GM21786 (cell line): ENCODE data around the gene MTA1.

Experiments
- ATAC-seq: cut with Tn5 transposase; IDR thresholded peaks from one replicate; pipeline ENCODE4 v1.9.1; 2021; ENCODE audit not compliant: unreplicated experiment

The MTA1 gene

DNA sequence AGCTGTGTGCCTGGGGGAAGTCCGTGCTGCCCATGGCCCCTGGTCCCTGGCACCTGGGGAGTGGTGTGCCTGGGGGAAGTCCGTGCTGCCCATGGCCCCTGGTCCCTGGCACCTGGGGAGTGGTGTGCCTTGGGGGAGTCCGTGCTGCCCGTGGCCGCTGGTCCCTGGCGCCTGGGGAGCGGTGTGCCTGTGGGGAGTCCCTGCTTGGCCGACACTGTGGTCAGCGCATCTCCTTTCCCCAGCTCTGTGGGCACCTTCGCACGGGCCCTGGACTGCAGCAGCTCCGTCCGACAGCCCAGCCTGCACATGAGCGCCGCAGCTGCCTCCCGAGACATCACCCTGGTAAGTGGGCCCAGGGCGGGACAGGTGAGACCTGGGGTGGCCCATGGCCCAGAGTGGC lies 40.5 kb downstream of the MTA1 start:
- ATAC-seq, result no peak

DNA sequence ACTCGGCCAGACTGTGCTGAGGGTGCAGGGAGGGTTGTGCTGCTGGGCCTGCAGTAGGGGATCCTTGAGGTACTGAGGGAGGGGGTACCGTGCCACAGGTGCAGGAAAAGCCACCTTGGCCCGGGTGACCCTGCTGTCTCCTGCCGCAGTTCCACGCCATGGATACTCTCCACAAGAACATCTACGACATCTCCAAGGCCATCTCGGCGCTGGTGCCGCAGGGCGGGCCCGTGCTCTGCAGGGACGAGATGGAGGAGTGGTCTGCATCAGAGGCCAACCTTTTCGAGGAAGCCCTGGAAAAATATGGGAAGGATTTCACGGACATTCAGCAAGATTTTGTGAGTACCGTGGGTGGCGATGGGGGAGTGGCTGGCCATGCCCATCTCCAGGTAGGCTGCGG lies 41.0 kb downstream of the MTA1 start:
- ATAC-seq, result no peak

DNA sequence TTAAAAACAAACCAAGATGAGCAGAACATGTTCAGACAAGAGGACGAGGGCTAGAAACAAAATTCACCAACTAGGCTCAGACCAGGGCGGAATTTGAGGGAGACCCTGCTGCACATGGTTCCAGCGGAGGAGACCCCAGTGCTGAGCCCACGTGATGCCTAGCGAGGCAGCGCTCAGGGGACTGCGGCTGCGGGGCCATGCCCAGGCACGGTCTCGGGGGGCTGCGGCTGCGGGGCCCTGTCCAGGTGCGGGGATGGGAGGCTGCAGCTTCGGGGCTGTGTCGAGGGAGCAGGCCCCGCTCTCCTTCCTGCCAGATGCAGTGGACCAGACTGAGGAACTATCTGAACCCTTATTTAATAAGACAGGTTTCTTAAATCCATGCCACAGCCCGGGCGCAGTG lies 42.3 kb downstream of the MTA1 start:
- no peak for ATAC-seq

DNA sequence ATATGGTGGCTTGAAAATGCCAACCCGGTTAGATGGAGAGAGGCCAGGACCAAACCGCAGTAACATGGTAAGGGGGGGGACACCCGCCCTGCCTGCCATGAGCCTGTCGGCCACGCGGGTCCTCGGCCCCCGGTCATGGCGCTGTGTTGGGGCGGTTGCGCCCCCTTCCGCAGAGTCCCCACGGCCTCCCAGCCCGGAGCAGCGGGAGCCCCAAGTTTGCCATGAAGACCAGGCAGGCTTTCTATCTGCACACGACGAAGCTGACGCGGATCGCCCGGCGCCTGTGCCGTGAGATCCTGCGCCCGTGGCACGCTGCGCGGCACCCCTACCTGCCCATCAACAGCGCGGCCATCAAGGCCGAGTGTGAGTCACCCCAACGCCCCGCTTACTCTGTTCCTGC lies 44.9 kb downstream of the MTA1 start:
- ATAC-seq, result no peak

DNA sequence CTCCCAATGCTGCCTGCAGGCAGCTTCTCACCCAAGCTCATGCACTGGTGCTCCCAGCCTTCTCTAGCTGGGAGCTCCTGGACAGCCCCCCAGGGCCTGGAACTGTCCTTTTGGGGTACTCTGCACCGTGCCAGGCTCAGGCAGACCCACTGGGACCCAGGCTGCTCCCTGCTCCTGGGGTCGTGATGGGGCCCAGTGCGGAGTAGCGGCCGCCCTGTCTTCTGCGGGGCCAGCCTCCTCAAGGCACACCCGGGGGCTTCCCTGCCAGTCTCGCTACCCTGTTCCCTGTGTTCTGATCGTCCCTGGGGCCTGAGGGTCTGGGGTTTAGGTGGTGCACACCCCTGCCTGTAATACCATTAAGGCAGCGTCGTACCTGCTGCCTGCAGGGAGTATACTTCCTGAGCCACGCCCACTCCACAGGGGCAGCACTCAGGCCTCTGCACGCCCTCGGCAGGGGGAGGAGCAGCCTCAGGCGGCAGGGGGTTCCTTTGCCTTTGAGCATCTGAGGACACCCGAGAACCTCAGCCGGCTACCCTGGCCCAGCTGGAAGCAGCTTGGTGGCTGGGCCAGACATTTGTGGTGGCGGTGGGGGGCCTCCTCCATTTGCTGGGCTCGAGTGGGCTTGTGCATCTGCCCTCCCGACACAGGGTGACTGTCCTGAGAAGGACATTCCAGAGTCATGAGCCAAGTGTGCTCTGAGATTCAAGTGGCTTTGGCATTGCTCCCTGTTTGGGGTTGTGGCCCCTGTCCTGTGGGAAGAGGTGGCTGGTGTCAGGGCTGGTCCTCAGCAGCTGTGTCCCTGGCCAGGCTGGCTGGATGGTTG lies 45.8 kb downstream of the MTA1 start:
- no peak for ATAC-seq

DNA sequence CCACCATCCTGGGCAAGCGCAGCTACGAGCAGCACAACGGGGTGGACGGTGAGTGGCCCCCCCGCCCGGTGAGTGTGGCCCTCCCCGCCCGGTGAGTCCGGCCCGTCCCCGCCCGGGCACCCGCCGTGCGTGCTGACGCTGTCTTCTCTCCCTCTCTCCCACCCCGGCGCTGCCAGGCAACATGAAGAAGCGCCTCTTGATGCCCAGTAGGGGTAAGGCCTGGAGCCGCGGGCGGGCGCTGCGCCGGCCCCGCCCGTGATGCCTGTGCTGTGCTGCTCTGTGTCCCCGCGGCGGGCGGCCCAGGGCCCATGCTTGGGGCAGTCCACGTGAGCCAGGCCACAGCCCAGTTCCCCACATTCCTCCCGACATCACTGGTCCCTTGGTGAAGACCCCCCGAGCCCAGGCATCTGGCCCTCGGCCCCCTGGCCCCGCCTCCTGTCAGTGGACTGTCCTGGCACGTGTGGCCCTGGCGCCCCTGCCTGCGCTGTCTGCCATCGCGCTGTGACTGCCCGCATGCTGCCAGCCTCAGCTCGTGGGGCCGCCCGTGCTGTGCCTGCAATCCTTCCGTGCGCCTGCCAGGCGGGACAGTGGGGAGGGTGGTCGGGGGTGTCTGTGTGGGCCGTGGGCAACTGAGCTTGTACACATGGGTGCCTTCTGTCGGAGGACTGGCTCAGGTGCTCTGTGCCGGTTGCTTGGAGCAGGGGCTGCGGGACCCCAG lies 47.1 kb downstream of the MTA1 start:
- no peak for ATAC-seq

DNA sequence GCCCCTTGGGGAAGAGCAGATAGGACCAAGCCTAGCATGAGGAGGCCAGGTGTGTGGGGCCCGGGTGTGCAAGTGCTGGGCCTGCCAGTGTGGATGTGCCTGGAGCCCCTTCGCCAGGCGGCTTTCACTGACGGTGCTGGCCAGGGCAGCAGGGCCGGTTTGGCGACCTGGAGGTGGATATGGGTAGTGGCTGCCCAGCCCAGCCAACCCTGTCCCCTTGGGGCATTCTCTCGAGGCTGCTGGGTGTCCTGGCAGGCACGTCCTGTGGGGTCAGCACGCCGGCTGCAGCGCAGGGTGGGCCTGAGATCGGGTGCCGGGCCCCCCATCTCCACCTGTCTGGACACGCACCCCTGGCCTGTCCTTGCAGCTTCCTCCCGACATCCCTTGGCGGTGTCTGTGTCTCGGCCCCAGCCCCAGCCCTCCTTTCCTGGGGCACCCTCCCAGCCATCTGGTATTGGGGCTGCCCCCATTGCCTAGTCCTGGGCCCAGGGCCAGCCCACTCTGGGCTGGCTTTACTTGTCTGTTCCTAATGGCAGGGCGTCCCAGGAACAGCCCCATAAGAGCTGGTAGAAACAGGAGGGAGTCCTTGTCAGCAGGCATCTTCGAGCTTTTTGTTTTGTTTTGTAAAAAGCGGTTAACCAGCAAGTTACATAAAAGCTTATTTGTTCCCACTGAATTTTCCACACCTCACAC lies 47.8 kb downstream of the MTA1 start:
- ATAC-seq, result no peak

DNA sequence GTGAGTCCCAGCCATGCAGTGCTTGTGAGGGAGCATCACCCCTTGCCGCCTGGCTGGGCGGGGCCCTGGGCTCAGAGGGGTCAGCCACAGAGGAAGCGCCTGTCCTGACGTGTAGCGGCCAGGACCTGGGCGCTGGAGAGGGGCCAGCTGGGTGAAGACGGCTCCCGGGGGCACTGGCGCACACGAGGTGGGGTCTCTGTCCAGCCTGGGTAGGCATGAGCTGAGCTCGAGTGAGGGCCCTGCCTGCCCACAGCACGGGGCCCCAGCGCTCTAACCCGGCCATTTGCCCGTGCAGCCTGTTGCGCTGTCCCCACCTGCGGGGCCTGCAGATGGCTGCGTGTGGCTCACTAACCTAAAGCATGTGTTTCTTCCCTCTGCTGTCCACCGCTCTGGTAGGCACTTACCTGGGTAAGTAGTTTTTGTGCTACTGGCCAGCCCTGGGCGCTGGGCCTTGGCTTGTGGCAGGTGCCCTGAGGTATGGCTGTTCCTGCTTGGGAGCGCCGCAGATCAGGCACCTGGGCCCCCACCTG lies 48.4 kb downstream of the MTA1 start:
- ATAC-seq, result no peak

DNA sequence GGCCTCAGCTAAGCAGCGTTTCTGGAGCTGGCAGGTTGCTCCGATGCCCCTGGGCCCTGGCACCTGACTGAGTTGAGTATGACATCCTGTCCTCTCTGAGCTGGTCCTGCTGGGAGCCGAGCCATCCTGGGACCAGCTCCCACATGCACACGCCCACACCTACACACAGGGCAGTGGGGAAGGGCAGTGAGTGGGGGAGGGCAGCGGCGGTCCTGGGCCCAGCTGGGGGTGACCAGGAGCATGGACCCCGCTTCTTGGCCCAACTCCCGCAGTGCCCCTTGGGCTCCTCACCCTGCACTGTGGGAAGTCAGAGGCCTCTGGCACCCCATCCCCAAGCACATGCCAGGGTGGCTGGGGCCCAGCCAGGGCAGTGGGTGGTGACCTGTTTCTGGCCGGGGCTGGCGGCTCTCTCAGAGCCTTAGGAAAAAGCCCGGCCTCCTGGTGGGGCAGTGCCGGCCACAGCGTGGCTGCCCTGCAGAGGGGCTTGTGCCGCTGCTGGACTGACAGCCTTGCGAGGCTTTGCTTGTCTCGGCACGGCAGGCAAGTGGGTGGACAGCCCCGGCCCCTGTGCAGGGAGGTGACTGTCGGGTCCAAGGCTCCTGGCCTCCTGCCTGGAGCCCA lies 49.1 kb downstream of the MTA1 start:
- no peak for ATAC-seq

DNA sequence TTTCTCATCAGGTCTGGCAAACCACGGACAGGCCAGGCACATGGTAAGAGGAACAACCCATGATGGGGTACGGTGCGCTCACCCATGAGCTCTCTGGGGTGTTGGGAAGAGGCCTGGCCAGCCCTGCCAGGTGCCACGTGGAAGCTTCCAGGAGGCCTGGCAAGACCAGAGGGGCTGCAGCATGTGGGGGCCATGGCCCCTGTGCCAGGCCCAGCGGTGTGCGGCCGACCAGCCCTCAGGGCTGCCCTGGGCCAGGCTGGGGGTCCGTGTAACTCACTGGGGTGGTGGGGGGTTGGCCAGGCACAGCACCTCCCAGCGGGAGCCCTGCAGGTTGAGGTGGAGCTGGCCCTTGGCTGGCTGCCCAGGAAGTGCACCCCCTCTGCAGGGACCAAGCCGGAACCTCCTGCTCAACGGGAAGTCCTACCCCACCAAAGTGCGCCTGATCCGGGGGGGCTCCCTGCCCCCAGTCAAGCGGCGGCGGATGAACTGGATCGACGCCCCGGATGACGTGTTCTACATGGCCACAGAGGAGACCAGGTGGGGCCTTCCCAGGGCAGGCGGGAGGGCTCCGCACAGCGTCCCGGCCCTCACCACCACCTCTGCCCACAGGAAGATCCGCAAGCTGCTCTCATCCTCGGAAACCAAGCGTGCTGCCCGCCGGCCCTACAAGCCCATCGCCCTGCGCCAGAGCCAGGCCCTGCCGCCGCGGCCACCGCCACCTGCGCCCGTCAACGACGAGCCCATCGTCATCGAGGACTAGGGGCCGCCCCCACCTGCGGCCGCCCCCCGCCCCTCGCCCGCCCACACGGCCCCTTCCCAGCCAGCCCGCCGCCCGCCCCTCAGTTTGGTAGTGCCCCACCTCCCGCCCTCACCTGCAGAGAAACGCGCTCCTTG lies 50.1 kb downstream of the MTA1 start:
- ATAC-seq, result no peak

DNA sequence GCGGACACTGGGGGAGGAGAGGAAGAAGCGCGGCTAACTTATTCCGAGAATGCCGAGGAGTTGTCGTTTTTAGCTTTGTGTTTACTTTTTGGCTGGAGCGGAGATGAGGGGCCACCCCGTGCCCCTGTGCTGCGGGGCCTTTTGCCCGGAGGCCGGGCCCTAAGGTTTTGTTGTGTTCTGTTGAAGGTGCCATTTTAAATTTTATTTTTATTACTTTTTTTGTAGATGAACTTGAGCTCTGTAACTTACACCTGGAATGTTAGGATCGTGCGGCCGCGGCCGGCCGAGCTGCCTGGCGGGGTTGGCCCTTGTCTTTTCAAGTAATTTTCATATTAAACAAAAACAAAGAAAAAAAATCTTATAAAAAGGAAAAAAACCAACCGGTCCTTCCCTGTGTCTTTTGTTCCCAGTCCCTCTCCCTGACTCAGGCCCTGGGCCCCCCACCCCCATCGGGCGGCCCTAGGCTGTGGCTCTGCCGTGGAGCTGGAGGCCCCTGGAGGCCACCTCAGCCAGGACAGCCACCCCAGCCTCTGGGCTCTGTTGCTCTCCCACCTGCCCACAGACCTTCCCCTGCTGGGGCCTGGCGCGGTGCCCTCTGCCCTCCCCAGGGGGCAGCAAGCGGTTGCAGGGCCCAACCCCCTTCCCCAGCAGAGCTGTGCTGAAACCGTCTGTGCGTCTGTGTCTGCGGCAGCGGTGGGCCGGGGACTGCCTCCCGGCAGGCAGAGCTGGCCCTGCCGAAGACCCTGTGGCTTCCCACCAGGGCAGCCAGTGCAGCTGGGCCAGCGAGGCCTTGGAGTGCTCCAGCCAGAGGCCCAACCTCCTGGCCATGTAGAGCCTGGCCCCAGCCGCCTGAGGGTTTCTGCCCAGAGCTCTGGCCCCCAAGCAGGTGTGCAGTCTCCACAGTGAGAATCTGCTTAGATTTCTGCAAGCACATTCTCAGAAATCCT lies 51.0 kb downstream of the MTA1 start:
- no peak for ATAC-seq

DNA sequence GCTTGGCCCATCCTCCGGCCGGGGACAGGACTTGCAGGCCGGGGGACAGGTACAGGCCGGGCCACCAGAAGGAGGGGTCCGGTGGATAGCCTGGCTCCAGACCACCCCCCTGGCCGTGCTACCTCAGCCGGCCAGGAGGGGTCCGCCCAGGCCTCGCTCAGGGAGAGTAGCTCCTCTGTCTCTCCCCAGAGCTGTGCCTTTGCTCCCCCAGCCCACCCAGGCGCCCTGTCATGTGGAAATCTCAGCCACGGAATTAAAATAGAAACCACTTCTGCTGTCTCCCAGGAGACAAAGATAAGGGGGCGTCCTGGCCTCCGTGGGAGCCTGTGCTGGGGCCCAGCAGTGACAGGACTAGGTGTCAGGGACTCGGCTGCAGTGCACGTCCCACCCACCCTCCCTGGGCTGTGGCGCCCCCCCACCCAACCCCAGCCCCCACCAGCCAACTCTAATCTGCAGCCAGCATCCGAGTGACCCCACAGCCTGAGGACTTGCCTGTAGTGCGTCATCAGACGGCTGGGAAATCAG lies 51.7 kb downstream of the MTA1 start:
- no peak for ATAC-seq

DNA sequence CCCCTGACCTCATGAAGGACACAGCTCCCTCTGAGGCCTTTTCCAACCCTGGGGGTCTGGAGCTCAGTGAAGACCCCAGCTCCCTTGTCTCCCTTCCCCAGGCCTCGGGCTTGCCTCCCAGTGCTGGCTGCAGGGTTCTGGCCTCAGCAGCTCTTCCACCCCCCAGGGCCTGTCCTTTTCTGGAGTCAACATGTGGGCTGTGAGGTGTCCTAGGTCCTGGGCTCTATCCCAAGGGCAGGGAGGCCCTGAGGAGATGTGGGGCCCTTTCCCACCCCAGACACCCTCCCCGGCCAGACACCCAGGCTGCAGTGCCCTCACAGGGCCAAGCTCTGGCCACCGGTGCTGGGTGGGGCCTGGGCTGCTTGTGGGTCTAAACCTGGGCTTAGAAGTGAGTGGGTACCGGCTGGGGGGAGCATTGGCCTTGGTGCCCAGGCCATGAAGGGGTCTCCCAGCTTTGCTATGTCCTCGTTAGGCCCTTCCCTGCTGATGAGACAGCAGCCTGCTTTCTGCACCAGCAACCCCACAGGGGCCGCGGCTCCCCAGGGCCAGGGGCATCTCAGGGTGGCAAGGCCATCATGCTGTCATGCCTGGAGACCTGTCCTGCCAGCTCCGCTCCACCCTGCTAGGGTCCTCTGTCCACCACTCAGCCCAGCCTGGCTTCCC lies 52.3 kb downstream of the MTA1 start:
- no peak for ATAC-seq

DNA sequence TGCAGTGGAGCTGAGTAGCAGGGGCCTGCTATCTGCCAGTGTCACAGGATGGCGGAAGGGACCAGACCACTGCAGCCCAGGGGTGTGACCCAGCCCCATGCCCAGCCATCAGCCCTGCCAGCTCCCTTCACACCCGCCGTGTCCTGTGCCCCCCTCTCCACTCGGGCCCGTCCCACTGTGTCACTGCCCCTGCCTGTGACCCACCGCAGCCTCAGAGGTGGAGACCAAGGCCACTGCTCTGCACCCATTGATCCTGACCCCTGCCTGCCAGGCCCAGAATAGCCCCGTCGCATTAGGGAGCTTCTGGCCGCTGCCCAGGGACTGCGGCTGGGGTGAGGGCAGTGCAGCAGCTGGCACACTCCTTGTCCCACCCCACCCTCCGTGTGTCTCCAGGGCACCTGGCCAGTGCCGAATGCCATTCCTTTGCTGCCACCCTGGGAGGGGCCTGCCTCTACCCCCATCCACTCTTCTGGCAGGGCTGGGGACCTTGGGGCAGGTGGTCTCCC lies 52.9 kb downstream of the MTA1 start:
- no peak for ATAC-seq

DNA sequence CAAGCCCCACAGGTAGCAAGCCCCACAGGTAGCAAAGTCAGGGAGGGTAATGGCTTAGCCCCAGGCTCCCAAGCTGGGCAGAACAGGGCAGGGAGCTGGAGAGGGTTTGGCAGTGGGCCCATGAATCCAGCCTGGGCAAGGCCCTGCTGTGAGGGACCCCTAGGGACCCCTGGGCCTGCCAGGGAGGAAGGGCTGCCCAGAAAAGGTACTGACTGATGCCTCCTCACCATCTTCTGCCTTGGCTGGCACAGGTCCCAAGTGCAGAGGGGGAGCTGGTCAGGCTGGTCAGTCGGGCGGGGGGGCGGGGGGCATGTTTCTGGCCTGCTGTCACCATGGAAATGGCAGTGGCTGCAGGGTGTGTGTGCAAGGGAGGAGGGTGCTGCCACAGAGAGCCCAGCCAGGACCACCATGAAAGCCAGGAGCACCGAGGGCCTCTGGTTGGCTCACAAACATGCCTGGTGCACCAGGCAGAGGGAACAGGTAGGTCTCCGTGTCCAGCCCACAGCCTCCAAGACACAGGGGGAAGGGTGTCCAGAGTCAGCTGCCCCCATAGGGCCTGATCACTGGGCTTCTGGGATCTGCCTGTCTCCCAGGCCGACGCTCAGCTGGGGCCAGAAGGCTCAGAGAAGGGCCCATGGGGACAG lies 53.5 kb downstream of the MTA1 start:
- ATAC-seq, result no peak

DNA sequence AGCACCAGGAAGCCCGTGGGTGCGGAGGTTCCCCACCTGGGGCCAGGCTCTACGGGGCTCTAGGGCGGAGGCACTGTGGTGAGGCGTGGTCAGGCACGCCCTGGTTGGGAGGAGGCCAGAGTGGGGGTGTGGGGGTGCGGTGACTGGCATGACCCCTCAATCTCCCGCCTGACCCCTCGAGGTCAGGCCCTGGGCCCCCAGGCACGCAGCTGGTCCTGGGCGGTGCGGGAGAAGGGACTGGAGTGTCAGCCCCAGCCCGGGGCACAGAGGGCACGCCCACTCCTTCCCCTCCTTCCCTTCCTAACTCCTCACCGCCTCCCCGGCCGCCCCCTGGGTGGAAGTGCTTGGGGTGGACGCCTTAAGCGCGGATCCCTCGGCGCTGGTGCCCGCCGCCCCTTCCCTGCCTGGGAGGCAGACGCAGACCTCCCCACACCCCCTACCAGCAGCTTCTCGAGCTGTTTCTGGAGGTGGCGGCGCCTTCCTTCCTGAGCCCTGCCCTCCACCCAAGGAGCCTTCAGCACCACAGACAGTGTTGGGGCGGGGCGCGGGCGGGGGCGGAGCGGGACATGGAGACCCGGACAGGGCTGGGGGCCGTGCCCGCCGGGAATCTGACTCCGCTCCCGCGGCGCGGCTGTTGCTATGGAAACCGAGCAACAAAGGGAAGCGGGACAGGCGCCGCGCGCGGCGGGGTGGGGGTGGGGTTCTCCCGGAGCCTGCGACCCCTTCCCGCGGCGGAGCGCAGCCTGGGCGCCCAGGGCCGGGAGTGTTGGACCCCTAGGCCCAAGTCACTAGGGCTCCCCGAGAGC lies 54.3 kb downstream of the MTA1 start:
- no peak for ATAC-seq
